Measurements from ENCODE around the gene VAT1L. TPM values are rescaled to one million over a fixed set of nuclear protein-coding genes. Genes with fewer than 3 reads are reported as not detected.

VAT1L gene
- total RNA-seq, 1 experiment from 2014 or later: 19.1 TPM

DNA sequence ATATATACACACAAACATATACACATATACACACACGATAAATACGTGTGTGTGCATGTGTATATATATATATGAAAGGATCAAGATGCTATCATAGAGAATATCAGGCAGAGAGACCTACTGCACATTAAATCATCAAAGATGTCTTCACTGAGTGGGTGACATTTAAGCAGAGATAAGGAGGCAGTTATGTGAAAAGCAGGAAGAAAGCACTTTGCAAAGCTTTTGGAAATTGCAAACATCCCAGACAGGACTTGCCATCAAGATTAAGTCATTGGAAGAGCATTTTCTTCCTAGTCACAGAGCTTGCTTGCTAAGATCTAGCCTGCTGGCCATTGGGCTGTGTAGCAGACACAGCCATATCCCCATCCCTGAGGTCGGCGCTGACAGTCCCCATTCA lies 56.4 kb downstream of the VAT1L start (continued):
- TF ChIP-seq, protein P1, sequence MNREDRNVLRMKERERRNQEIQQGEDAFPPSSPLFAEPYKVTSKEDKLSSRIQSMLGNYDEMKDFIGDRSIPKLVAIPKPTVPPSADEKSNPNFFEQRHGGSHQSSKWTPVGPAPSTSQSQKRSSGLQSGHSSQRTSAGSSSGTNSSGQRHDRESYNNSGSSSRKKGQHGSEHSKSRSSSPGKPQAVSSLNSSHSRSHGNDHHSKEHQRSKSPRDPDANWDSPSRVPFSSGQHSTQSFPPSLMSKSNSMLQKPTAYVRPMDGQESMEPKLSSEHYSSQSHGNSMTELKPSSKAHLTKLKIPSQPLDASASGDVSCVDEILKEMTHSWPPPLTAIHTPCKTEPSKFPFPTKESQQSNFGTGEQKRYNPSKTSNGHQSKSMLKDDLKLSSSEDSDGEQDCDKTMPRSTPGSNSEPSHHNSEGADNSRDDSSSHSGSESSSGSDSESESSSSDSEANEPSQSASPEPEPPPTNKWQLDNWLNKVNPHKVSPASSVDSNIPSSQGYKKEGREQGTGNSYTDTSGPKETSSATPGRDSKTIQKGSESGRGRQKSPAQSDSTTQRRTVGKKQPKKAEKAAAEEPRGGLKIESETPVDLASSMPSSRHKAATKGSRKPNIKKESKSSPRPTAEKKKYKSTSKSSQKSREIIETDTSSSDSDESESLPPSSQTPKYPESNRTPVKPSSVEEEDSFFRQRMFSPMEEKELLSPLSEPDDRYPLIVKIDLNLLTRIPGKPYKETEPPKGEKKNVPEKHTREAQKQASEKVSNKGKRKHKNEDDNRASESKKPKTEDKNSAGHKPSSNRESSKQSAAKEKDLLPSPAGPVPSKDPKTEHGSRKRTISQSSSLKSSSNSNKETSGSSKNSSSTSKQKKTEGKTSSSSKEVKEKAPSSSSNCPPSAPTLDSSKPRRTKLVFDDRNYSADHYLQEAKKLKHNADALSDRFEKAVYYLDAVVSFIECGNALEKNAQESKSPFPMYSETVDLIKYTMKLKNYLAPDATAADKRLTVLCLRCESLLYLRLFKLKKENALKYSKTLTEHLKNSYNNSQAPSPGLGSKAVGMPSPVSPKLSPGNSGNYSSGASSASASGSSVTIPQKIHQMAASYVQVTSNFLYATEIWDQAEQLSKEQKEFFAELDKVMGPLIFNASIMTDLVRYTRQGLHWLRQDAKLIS (CRISPR knock-in tag; IDR thresholded peaks at IDR 0.05; ENCODE audit: borderline replicate concordance): no peak
- TF ChIP-seq ETV6 (CRISPR knock-in tag; IDR thresholded peaks at IDR 0.05) (no peak), CBFB (CRISPR knock-in tag; IDR thresholded peaks at IDR 0.05; ENCODE audit: low read depth) (no peak), TEAD4 (CRISPR knock-in tag; IDR thresholded peaks at IDR 0.05) (no peak), TP53 (CRISPR knock-in tag; IDR thresholded peaks at IDR 0.05) (no peak), NR2C2 (CRISPR knock-in tag; IDR thresholded peaks at IDR 0.05) (no peak), ZNF263 (CRISPR knock-in tag; IDR thresholded peaks at IDR 0.05; ENCODE audit: low read depth) (no peak), SP1 (CRISPR knock-in tag; conservative IDR thresholded peaks at IDR 0.05) (no peak)
- TF ChIP-seq, protein P2, sequence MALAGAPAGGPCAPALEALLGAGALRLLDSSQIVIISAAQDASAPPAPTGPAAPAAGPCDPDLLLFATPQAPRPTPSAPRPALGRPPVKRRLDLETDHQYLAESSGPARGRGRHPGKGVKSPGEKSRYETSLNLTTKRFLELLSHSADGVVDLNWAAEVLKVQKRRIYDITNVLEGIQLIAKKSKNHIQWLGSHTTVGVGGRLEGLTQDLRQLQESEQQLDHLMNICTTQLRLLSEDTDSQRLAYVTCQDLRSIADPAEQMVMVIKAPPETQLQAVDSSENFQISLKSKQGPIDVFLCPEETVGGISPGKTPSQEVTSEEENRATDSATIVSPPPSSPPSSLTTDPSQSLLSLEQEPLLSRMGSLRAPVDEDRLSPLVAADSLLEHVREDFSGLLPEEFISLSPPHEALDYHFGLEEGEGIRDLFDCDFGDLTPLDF (CRISPR knock-in tag; IDR thresholded peaks at IDR 0.05): no peak
- TF ChIP-seq, protein P3, sequence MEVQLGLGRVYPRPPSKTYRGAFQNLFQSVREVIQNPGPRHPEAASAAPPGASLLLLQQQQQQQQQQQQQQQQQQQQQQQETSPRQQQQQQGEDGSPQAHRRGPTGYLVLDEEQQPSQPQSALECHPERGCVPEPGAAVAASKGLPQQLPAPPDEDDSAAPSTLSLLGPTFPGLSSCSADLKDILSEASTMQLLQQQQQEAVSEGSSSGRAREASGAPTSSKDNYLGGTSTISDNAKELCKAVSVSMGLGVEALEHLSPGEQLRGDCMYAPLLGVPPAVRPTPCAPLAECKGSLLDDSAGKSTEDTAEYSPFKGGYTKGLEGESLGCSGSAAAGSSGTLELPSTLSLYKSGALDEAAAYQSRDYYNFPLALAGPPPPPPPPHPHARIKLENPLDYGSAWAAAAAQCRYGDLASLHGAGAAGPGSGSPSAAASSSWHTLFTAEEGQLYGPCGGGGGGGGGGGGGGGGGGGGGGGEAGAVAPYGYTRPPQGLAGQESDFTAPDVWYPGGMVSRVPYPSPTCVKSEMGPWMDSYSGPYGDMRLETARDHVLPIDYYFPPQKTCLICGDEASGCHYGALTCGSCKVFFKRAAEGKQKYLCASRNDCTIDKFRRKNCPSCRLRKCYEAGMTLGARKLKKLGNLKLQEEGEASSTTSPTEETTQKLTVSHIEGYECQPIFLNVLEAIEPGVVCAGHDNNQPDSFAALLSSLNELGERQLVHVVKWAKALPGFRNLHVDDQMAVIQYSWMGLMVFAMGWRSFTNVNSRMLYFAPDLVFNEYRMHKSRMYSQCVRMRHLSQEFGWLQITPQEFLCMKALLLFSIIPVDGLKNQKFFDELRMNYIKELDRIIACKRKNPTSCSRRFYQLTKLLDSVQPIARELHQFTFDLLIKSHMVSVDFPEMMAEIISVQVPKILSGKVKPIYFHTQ (CRISPR knock-in tag; IDR thresholded peaks at IDR 0.05): no peak

DNA sequence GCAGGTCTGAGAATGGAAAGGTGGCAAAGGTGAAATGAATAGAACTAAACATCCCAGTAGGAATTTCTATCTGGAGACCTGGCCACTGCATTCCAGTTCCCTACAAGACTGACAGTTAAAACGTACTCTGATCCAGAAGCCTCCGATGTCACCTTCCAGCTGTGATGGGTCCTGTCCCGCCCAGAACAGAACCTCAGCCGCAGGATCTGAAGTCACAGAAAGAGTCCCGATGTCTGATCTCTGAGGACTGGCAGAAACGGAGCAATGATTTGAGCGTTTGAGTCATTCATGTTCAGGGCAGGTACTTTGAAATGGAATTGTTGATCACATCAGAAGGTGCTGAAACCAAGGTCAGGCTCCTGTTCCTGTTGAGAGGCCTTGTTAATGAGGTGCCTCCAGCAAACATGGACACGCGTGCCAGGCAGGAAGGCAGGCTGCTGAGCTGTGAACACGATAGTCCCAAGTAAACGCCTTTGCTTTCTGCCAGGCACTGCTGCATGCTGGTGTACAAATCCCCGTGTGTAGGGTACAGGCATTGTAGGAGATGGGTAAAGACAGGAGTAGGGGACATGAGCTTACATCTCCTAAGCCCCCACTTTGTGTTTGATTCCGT lies 61.4 kb downstream of the VAT1L start:
- H3K4me1 Mint-ChIP-seq: peaks cover 14% of the 10 kb centered on the region
- POLR2A ChIA-PET: no interaction called here
- no peaks in the 10 kb centered on the region for H3K27me3 Mint-ChIP-seq (ENCODE audit: low read depth)
- no peak for DNase-seq (ENCODE audit: low spot score)
- H3K9me3 Mint-ChIP-seq: no peaks in the 10 kb centered on the region; the same call in 1 of the 2 replicates
- TF ChIP-seq CREM (CRISPR knock-in tag; IDR thresholded peaks at IDR 0.05): no peak
- TF ChIP-seq ZBTB21 (CRISPR knock-in tag; IDR thresholded peaks at IDR 0.05; ENCODE audit: borderline replicate concordance): no peak
- TF ChIP-seq, protein P2 (CRISPR knock-in tag; IDR thresholded peaks at IDR 0.05): no peak
- no peak for TF ChIP-seq NFATC4 (CRISPR knock-in tag; IDR thresholded peaks at IDR 0.05)
- TF ChIP-seq, protein P4, sequence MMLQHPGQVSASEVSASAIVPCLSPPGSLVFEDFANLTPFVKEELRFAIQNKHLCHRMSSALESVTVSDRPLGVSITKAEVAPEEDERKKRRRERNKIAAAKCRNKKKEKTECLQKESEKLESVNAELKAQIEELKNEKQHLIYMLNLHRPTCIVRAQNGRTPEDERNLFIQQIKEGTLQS (CRISPR knock-in tag; conservative IDR thresholded peaks at IDR 0.05): no peak
- no peak for TF ChIP-seq CBFB (CRISPR knock-in tag; IDR thresholded peaks at IDR 0.05; ENCODE audit: low read depth)
- TF ChIP-seq OVOL2 (CRISPR knock-in tag; IDR thresholded peaks at IDR 0.05; ENCODE audit: borderline replicate concordance): no peak
- TF ChIP-seq ZNF317 (CRISPR knock-in tag; IDR thresholded peaks at IDR 0.05; ENCODE audit: borderline replicate concordance, low read depth): no peak
- TF ChIP-seq SMAD3 (CRISPR knock-in tag; IDR thresholded peaks at IDR 0.05; ENCODE audit: borderline replicate concordance): no peak
- peaks cover 8% of the 10 kb centered on the region; the same call in 1 of the 2 replicates for H3K36me3 Mint-ChIP-seq
- H3K27ac Mint-ChIP-seq: no peak overlapping the region; the same call in 1 of the 2 replicates
- ATAC-seq: no peak
- CTCF ChIA-PET: no interaction called here
- H3K4me3 Mint-ChIP-seq: no peak overlapping the region
